SK-N-SH treated with all-trans-retinoic acid at 6 μM for 48 hours (cell line): ENCODE data around the gene ZGPAT.

ENCODE experiments used
- ATAC-seq: fragments of 200-7000 bp; cut with Tn5 transposase; 3 replicates; pipeline ENCODE4 v1.9.1; 2020; ENCODE audit warnings: mild to moderate bottlenecking, moderate library complexity
- ARNTL ChIP-seq: fragments of 450-650 bp; formaldehyde crosslinking; IDR thresholded peaks from 2 replicates; pipeline ENCODE4 v1.5.0; 2020; ENCODE audit warnings: low read depth, mild to moderate bottlenecking, moderate library complexity, borderline replicate concordance
- BACH2 ChIP-seq: fragments of 250-450 bp; sonication (Bioruptor Pico); IDR thresholded peaks from 2 replicates; pipeline ENCODE4 v1.9.0; 2021; ENCODE audit warnings: mild to moderate bottlenecking, borderline replicate concordance
- CREB5 ChIP-seq: fragments of 250-450 bp; sonication (Bioruptor Pico); IDR thresholded peaks from 2 replicates; pipeline ENCODE4 v1.5.1; 2020; ENCODE audit warnings: low read depth, mild to moderate bottlenecking, moderate library complexity
- CSDC2 ChIP-seq: fragments of 250-450 bp; sonication (Bioruptor Pico); IDR thresholded peaks from 2 replicates; pipeline ENCODE4 v1.5.0; 2020; ENCODE audit warnings: mild to moderate bottlenecking, moderate library complexity
- ESRRG ChIP-seq: fragments of 250-450 bp; sonication (Bioruptor Pico); IDR thresholded peaks from 2 replicates; pipeline ENCODE4 v1.6.1; 2021; ENCODE audit warnings: mild to moderate bottlenecking
- GLIS3 ChIP-seq: fragments of 250-450 bp; sonication (Bioruptor Pico); IDR thresholded peaks from 2 replicates; pipeline ENCODE4 v1.5.0; 2020; ENCODE audit warnings: mild to moderate bottlenecking, moderate library complexity
- ISL1 ChIP-seq: fragments of 250-450 bp; sonication (Bioruptor Pico); IDR thresholded peaks from 2 replicates; pipeline ENCODE4 v2.1.2; 2022; ENCODE audit warnings: mild to moderate bottlenecking, moderate library complexity
- OSR1 ChIP-seq: fragments of 250-450 bp; sonication (Bioruptor Pico); IDR thresholded peaks from 2 replicates; pipeline ENCODE4 v1.8.0; 2022; ENCODE audit warnings: moderate library complexity, mild to moderate bottlenecking, inconsistent platforms
- PATZ1 ChIP-seq: fragments of 250-450 bp; sonication (Bioruptor Pico); IDR thresholded peaks from 2 replicates; pipeline ENCODE4 v1.8.0; 2020; ENCODE audit warnings: mild to moderate bottlenecking, moderate library complexity, borderline replicate concordance
- PPARA ChIP-seq: fragments of 250-450 bp; sonication (Bioruptor Pico); IDR thresholded peaks from 2 replicates; pipeline ENCODE4 v1.5.0; 2020; ENCODE audit warnings: mild to moderate bottlenecking, borderline replicate concordance
- RARB ChIP-seq: fragments of 250-450 bp; sonication (Bioruptor Pico); IDR thresholded peaks from 2 replicates; pipeline ENCODE4 v1.8.0; 2021; ENCODE audit warnings: mild to moderate bottlenecking, moderate library complexity
- SNAI2 ChIP-seq: fragments of 250-450 bp; sonication (Bioruptor Pico); IDR thresholded peaks from 2 replicates; pipeline ENCODE4 v1.5.0; 2020; ENCODE audit warnings: mild to moderate bottlenecking, moderate library complexity
- TCF4 ChIP-seq: fragments of 250-450 bp; sonication (Bioruptor Pico); IDR thresholded peaks from 2 replicates; pipeline ENCODE4 v1.8.0; 2021; ENCODE audit warnings: mild to moderate bottlenecking, moderate library complexity, borderline replicate concordance
- TOX ChIP-seq: fragments of 250-450 bp; sonication (Bioruptor Pico); IDR thresholded peaks from 2 replicates; pipeline ENCODE4 v1.8.0; 2021; ENCODE audit warnings: mild to moderate bottlenecking, moderate library complexity, borderline replicate concordance
- ZFP3 ChIP-seq: fragments of 250-450 bp; sonication (Bioruptor Pico); IDR thresholded peaks from 2 replicates; pipeline ENCODE4 v1.5.0; 2020; ENCODE audit warnings: mild to moderate bottlenecking, moderate library complexity
- ZFP30 ChIP-seq: fragments of 450-650 bp; formaldehyde crosslinking; IDR thresholded peaks from 2 replicates; pipeline ENCODE4 v1.5.0; 2022; ENCODE audit warnings: mild to moderate bottlenecking, moderate library complexity
- ZNF565 ChIP-seq: fragments of 450-650 bp; formaldehyde crosslinking; conservative IDR thresholded peaks from 2 replicates; pipeline ENCODE4 v1.5.0; 2020; ENCODE audit warnings: low read depth, mild to moderate bottlenecking, moderate library complexity
- ZNF70 ChIP-seq: fragments of 450-650 bp; formaldehyde crosslinking; IDR thresholded peaks from 2 replicates; pipeline ENCODE4 v1.5.0; 2020; ENCODE audit warnings: mild to moderate bottlenecking, moderate library complexity
- ZNF8 ChIP-seq: fragments of 450-650 bp; formaldehyde crosslinking; IDR thresholded peaks from 2 replicates; pipeline ENCODE4 v1.5.0; 2020; ENCODE audit warnings: mild to moderate bottlenecking, moderate library complexity
- TF ChIP-seq, protein P1 (sequence below): fragments of 250-450 bp; sonication (Bioruptor Pico); IDR thresholded peaks from 2 replicates; pipeline ENCODE4 v1.8.0; 2021; ENCODE audit warnings: low read depth, mild to moderate bottlenecking, moderate library complexity, borderline replicate concordance
- TF ChIP-seq, protein P2 (sequence below): fragments of 250-450 bp; sonication (Bioruptor Pico); IDR thresholded peaks from 2 replicates; pipeline ENCODE4 v1.5.0; 2020; ENCODE audit warnings: mild to moderate bottlenecking, moderate library complexity
- TF ChIP-seq, protein P3 (sequence below): fragments of 250-450 bp; sonication (Bioruptor Pico); IDR thresholded peaks from 2 replicates; pipeline ENCODE4 v1.5.1; 2021; ENCODE audit warnings: mild to moderate bottlenecking, moderate library complexity

The ZGPAT gene

DNA sequence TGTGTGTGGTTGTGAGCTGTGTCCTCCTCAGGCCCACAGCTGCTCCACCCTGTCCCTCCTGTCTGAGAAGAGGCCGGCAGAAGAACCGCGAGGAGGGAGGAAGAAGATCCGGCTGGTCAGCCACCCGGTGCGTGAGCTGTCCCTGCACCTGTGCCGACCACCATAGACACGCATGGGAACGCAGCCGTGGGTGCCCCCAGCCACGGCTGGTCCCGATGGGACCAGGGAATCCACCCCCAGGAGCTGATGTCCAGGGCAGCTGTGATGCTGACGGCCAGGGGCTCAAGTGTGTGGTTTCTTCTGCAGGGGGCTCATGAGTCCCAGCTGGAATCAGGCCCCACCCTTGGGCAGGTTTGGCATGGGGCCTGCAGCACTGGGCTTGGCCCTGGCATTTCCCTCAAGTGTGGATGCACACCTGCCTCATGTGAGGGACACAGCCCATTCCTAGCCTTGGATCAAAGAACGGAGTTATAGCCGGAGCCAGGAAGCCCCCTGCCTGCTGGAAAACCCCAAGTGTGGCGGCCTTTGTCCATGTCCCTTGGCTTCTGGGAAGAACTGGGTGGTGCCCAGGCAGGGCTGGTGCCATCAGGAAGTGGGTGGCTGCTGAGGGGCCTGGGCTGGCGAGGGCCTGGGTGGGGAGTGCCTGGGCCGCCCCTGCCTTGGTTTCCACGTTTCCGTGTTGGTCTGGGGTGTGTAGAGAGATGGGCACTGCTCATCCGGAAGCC, 16.0 kb upstream of the ZGPAT start:
- TF ChIP-seq, protein P1, sequence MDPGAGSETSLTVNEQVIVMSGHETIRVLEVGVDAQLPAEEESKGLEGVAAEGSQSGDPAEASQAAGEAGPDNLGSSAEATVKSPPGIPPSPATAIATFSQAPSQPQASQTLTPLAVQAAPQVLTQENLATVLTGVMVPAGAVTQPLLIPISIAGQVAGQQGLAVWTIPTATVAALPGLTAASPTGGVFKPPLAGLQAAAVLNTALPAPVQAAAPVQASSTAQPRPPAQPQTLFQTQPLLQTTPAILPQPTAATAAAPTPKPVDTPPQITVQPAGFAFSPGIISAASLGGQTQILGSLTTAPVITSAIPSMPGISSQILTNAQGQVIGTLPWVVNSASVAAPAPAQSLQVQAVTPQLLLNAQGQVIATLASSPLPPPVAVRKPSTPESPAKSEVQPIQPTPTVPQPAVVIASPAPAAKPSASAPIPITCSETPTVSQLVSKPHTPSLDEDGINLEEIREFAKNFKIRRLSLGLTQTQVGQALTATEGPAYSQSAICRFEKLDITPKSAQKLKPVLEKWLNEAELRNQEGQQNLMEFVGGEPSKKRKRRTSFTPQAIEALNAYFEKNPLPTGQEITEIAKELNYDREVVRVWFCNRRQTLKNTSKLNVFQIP = no peak
- TF ChIP-seq ZNF565 (CRISPR knock-in tag) (no peak), GLIS3 (no peak), ARNTL (CRISPR knock-in tag) (no peak), ESRRG (no peak), CSDC2 (no peak), PATZ1 (CRISPR knock-in tag) (no peak), ZNF70 (CRISPR knock-in tag) (no peak), ZFP3 (CRISPR knock-in tag) (no peak), ZFP30 (CRISPR knock-in tag) (no peak), CREB5 (CRISPR knock-in tag) (no peak), SNAI2 (no peak), PPARA (CRISPR knock-in tag) (no peak), TOX (no peak), ZNF8 (CRISPR knock-in tag) (no peak), BACH2 (CRISPR knock-in tag) (no peak), TCF4 (CRISPR knock-in tag) (no peak), ISL1 (CRISPR knock-in tag) (no peak)
- TF ChIP-seq, protein P2, sequence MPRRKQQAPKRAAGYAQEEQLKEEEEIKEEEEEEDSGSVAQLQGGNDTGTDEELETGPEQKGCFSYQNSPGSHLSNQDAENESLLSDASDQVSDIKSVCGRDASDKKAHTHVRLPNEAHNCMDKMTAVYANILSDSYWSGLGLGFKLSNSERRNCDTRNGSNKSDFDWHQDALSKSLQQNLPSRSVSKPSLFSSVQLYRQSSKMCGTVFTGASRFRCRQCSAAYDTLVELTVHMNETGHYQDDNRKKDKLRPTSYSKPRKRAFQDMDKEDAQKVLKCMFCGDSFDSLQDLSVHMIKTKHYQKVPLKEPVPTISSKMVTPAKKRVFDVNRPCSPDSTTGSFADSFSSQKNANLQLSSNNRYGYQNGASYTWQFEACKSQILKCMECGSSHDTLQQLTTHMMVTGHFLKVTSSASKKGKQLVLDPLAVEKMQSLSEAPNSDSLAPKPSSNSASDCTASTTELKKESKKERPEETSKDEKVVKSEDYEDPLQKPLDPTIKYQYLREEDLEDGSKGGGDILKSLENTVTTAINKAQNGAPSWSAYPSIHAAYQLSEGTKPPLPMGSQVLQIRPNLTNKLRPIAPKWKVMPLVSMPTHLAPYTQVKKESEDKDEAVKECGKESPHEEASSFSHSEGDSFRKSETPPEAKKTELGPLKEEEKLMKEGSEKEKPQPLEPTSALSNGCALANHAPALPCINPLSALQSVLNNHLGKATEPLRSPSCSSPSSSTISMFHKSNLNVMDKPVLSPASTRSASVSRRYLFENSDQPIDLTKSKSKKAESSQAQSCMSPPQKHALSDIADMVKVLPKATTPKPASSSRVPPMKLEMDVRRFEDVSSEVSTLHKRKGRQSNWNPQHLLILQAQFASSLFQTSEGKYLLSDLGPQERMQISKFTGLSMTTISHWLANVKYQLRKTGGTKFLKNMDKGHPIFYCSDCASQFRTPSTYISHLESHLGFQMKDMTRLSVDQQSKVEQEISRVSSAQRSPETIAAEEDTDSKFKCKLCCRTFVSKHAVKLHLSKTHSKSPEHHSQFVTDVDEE (CRISPR knock-in tag) = no peak
- TF ChIP-seq, protein P3, sequence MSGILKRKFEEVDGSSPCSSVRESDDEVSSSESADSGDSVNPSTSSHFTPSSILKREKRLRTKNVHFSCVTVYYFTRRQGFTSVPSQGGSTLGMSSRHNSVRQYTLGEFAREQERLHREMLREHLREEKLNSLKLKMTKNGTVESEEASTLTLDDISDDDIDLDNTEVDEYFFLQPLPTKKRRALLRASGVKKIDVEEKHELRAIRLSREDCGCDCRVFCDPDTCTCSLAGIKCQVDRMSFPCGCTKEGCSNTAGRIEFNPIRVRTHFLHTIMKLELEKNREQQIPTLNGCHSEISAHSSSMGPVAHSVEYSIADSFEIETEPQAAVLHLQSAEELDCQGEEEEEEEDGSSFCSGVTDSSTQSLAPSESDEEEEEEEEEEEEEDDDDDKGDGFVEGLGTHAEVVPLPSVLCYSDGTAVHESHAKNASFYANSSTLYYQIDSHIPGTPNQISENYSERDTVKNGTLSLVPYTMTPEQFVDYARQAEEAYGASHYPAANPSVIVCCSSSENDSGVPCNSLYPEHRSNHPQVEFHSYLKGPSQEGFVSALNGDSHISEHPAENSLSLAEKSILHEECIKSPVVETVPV (CRISPR knock-in tag) = no peak
- TF ChIP-seq, all 23 proteins: peak for 0
- ATAC-seq = no peak

DNA sequence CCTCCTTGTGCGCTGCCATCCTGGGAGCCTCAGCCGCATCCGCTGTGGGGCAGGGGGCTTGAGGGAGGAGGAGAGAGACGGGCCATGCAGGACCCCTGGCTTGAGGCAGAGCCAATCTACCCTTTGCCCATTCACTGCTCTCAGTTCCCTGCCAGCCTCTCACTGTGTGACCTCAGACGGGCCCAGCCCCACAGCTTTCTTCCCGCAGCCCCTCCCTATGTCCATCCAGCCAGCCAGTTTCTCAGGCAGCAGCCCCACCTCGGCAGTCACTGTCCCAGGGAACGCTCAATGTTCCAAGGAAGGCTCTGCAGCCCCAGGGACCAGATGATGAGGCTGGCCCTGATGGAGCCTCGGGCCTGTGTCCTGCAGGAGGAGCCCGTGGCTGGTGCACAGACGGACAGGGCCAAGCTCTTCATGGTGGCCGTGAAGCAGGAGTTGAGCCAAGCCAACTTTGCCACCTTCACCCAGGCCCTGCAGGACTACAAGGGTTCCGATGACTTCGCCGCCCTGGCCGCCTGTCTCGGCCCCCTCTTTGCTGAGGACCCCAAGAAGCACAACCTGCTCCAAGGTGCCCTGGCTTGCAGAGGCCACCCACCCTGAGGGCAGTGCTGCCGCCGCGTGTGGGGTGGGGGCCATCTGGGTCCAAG, 15.3 kb upstream of the ZGPAT start:
- ATAC-seq = no peak
- TF ChIP-seq OSR1 (CRISPR knock-in tag) (no peak), SNAI2 (no peak), ZNF8 (CRISPR knock-in tag) (no peak), CREB5 (CRISPR knock-in tag) (no peak), PPARA (CRISPR knock-in tag) (no peak), ARNTL (CRISPR knock-in tag) (no peak), ZFP3 (CRISPR knock-in tag) (no peak), RARB (CRISPR knock-in tag) (no peak)
- TF ChIP-seq, protein P3 (CRISPR knock-in tag) = no peak
- TF ChIP-seq, protein P1 = no peak
- TF ChIP-seq, all 23 proteins: peak for 0
